Prostate gland (tissue), 2 donors: ENCODE measurements around the gene DFFA.

ENCODE experiments used
- CTCF ChIP-seq, 4 experiments: fragments of 200-600 bp in 2 of 4; fragments of 450-650 bp in 2 of 4; sonication (generic) in 2 of 4; IDR thresholded peaks; 1 replicate in 3 of 4; 2 replicates in 1 of 4; pipeline ENCODE4 v1.5.1; 2016 to 2019; ENCODE audit warnings: antibody characterized with exemption in 4 of 4, mild to moderate bottlenecking in 2 of 4, moderate library complexity in 2 of 4
- POLR2A ChIP-seq: fragments of 450-650 bp; IDR thresholded peaks from one replicate; pipeline ENCODE4 v1.6.1; 2016; ENCODE audit warnings: antibody characterized with exemption, mild to moderate bottlenecking
- POLR2AphosphoS5 ChIP-seq: sonication (generic); formaldehyde crosslinking; IDR thresholded peaks from one replicate; pipeline ENCODE4 v1.6.1; 2017; ENCODE audit warnings: antibody characterized with exemption

GRCh38 chr1:10515301-10515975 lies 43.1 kb upstream of the DFFA start:
- TF ChIP-seq CTCF (IDR thresholded peaks at IDR 0.05): no peak
- TF ChIP-seq POLR2A: no peak
- no peak for TF ChIP-seq POLR2AphosphoS5
